NCI-H128 (cell line): ENCODE results near the gene MSH5.
A peak's percentile ranks its signal among the peaks of the same experiment; 100 is the strongest.
"Not testable (repeated sequence)": the region's sequence is repeated elsewhere in the genome, so short reads cannot be mapped to it uniquely, and the experiment has no call there.

Experiments used
- DNase-seq: peaks from one replicate; lab custom pipeline; 2025; ENCODE audit not compliant: unreplicated experiment; lab: John Stamatoyannopoulos, UW

The MSH5 gene

GRCh38 chr6:31739639-31740396, at the start of gene MSH5:
TSS of gene MSH5 (plus strand) at chr6:31740005. CDS start at chr6:31740467, 462 bp downstream.
- peak; percentile 96 for DNase-seq

GRCh38 chr6:31690231-31691077, 49.4 kb upstream of the MSH5 start:
- DNase-seq: no peak

DNA sequence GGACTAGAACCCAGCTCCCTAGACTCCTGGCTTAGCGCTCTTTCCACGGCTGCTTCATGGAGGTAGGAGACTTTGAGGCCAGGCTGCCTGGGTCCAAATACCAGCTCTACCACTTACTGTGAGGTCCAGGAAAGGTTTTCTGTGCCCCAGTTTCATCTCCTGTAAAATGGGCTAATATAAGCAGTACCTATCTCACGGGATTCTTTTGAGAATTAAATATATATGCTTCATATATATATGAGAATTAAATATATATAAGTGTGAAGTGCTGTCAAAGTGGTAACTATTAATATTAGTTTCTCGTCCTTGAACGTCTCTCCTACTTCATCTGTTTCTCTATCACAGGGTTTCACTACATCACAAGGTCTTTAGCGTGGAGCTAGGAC, 48.7 kb upstream of the MSH5 start:
- no peak for DNase-seq

DNA sequence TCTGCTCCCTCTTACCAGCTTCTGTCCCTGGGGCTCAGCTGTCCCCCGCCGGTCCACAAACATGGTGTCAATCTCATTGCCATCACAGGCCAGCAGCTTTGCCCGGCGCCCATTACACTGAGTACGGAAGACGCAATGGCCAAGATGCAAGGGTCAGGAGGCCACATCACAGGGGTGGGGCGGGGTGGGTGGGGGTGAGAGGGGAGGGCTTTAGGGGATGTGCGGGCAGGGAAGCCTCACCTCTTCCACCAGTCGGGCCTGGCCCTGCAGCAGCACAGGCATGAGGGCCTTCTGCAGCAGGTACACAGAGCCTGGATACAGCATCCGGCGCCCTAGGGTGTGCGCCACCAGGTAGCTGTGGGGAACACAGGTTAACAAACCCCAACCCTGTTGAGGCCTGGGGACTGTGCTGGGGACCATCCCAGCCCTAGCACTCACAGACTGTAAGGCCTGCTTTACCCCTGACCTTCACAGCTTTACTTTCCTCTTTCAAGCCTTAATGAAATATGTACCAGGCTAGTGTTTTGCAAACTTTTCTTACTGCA, 48.2 kb upstream of the MSH5 start:
- no peak for DNase-seq

GRCh38 chr6:31692353-31692752, 47.5 kb upstream of the MSH5 start:
- DNase-seq: no peak

DNA sequence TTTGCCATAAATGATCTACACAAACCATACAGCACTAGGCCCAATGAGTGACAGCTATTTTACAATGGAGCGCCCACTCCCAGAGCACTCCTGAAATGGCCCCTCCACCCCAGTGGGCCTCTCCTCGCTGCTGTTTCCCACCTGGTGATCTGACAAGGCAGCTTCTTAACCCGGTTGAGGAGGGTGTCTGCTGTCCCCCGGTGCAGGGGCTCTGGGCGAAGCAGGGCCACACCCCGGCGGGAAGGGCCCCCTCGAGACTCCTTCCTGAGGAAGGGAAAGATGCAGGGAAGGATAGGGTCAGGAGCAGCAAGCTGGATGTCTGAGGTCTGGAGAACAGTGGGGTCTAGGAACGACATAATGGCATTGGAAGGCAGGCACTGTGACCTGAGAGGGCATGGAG, 46.9 kb upstream of the MSH5 start:
- DNase-seq: no peak

DNA sequence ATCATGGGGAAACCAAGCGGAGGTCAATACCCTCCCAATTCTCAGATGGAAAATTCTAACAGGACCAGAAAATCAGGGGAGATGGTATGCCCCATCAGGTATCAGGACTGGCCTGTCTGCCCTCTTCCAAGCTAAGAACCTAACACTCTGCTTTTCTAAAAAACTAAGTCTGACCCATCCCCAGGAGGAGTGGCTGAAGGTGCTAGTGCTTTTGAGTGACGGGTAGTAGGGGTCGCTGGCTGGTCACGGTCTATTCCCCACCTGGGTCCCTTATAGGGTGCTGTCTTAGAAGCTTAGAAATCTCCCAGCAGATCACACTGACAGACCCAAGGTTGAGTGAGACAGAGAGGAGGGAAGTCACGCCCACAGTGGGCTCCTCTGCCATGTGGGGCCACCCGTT, 46.3 kb upstream of the MSH5 start:
- DNase-seq: no peak

DNA sequence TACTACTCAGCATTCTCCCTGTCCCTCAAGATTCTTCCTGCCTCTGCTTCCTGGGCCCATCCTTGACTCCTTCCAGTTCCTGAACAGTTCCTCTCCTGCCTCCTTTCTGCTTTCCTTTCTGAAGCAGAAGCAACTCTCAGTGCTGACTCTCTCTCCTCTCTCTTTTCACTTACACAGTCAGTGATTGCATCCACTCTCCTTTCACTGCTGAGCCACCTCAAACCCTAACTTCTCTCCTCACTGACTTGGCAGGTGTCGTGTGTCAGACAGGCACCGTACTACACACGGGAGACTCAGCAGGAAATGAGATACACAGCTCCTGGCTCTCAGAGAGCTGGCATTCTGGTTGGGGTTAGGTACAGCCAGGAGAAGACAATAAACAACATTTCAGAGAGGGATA, 42.2 kb upstream of the MSH5 start:
- DNase-seq: no peak

DNA sequence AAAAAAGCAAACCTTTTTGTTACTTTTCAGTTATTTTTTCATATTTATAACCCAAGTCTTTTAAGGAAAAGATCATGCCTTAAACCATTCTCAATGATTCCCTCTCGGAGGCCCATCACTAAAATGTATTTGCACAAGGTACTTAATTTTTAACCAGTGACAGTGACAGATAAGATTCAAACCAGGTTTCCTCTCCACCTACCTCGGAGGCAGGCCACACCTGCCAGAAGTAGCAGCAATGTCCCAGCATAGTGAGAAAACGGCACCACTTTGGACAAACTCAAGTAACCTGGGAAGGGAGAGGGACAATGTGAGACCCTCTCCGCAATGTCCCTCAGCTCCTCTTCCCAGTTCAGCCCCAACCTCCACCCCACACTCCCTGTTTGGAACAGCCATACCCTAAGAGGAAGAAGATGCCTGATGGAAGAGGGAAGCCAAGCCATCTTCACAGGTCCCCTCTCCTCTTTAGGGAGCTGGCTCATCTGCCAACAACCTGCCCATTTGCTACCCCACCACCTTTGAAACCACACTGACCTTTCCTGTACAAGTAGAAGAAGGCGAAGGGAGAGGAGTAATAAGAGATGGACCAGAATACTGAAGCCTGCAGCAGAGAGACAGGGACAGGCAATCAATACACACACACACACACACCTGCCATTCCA, 38.9 kb upstream of the MSH5 start:
- DNase-seq: no peak

DNA sequence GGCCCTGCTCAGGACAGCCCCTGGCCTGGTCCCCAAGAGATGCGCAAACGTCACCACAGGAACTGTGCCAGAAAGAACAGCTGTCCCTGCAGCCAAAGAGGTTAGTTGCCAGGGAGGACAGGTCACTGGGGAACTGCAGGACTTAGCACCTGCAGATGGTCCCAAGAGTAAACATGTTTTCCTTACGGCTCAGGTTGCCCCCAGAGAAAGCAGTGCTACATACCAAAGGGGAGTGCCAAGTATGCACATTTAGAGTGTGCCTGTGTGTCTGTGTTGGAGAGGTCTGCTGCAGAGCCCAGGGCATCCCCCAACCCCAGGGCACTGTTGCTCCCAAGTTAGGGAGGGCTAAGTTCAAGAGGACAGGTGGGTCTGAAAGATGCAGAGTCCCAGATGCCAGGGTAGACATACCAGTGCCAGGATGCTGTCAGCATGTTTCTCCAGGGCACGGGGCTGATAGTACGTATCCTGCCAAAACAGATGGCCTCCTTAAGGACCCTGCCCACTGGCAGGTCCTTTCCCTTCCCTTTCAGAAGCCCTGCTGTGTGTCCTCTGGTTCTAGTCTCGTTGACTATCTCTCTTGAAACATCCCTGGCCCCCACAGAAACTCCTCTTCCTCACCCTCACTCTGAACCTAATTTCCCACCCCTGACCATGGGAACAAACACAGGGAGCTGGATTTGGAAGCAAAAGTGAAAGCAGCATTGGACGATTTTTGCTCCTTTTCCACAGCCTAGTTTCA, 38.0 kb upstream of the MSH5 start:
- DNase-seq: no peak

DNA sequence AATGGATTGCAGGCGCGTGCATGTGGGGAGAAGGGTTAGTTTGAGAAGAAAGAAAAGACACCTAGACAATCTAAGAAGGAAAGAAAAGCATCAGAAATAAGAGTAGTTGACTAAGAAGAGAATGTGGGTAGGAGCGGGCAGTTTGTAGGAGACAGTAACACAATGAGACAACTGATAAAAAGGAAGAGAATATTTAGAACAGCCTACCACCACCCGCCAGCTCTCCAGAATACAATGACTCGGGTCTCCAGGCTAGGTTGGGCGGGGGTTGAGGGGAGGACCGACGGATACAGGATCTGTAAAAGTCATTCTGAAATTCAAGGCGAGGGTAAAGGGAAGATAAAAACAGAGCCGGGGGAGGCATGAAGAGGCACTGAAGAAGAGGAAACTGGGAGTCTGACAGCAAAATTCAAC, 37.4 kb upstream of the MSH5 start:
- DNase-seq: no peak

DNA sequence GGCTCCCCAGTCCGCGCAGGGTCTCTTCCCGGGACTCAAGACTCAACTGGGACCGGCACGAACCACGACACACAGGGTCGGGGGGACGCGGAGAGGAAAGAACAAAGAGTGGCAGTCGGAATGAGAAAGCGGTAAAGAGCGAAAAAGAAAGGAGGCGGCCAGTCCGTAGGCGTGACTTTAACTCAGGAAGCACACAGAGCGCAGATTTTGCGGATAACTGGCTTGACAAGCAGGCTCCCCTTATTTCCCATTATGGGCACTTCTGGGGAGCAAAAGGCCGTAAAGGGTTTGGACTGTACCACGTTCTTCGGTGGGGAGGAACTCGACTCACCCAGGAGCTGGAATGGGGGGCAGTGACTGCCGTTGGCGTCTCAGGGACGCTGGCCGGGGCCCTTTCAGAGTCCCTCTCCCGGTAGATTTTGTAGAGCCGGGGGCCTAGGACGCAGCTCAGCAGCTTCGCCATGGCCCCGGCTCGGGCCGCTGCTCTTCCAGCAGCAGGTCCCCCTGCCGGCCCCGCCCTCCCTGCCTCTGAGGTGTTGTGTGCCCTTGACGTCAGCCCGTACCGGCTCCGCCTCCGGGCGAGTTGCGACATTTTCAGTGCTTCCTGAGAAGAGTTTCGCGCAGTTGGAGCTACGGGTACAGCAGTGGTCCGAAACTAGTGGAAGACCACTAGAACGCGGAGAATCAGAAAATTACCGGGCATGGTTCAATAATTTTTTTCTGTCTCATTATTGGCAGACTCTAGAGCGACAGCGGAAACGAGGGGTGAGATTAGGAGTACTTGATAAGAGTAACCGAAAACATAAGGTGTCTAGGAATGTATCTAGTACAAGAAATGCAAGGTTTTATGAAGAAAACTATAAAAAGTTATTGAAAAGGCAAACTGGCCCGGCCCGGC, 36.7 kb upstream of the MSH5 start, which contains the start of gene ABHD16A:
TSS of gene ABHD16A (minus strand) at position 506 of the 898 bp plus-strand sequence. CDS start at position 463, 43 bp downstream.
- DNase-seq: peak; percentile 89

GRCh38 chr6:31705931-31706330, 33.9 kb upstream of the MSH5 start:
- DNase-seq: no peak

DNA sequence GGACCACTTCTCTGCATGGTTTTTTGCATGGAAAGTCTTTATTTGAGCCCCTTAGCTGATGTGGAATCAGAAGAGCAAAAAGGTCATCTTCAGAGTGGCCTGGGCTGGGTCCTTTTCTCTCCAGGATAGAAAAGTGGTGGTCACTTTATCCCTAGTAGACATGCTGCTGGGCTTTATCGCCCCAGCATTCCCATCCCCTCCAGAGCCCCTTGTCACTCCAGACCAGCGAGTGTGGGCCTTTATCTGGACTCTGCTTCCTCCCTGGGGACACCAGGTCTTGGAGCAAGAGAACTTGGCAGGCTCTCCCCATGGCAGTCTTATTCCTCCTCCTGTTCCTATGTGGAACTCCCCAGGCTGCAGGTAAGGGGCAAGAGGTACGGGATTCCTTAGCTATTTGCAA, 33.2 kb upstream of the MSH5 start, which contains the start of gene LY6G6F:
TSS of gene LY6G6F (plus strand) at position 268 of the 400 bp plus-strand sequence. CDS start at position 309, 41 bp downstream.
- no peak for DNase-seq

DNA sequence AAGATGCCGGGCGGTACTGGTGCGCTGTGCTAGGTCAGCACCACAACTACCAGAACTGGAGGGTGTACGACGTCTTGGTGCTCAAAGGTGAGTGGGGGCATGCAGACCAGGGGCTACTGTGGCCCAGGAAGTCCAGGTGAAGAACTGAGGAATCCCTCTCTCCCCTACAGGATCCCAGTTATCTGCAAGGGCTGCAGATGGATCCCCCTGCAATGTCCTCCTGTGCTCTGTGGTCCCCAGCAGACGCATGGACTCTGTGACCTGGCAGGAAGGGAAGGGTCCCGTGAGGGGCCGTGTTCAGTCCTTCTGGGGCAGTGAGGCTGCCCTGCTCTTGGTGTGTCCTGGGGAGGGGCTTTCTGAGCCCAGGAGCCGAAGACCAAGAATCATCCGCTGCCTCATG, 32.1 kb upstream of the MSH5 start:
- DNase-seq: no peak

- DNase-seq: no peak
These were observed 31.6 kb upstream of the MSH5 start for GRCh38 chr6:31708224-31708623.

DNA sequence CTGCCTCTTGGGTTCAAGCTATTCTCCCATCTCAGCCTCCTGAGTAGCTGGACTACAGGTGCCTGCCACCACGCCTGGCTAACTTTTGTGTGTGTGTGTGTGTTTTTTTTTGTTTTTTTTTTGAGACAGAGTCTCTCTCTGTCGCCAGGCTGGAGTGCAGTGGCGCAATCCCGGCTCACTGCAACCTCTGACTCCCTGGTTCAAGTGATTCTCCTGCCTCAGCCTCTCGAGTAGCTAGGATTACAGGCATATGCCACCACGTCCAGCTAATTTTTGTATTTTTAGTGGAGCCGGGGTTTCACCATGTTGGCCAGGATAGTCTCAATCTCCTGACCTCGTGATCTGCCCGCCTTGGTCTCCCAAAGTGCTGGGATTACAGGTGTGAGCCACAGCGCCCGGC, 30.6 kb upstream of the MSH5 start:
- not testable (repeated sequence) for DNase-seq

GRCh38 chr6:31710523-31711219, 29.1 kb upstream of the MSH5 start:
- no peak for DNase-seq

- DNase-seq: no peak
These were observed 28.6 kb upstream of the MSH5 start for GRCh38 chr6:31711233-31711632.
